Hepatocyte (in vitro differentiated cells): ENCODE results near the gene MGAT4A. TPM values are rescaled to one million over a fixed set of nuclear protein-coding genes. Genes with fewer than 3 reads are reported as not detected.

ENCODE experiments used
- DNase-seq: peaks from one replicate; pipeline ENCODE4 v3.0.0-alpha.2; 2016; ENCODE audit warnings: low spot score
- H2AFZ ChIP-seq: fragments of 200-600 bp; sonication (generic); 2 replicates; pipeline ENCODE4 v1.6.0; 2016; ENCODE audit warnings: antibody characterized with exemption, mild to moderate bottlenecking
- H3K27ac ChIP-seq: fragments of 200-600 bp; sonication (generic); 2 replicates; pipeline ENCODE4 v1.5.1; 2016; ENCODE audit warnings: mild to moderate bottlenecking
- H3K27me3 ChIP-seq: fragments of 200-600 bp; sonication (generic); 2 replicates; pipeline ENCODE4 v1.6.1; 2016
- H3K36me3 ChIP-seq: fragments of 200-600 bp; sonication (generic); replicated peaks from 2 replicates; pipeline ENCODE4 v1.5.1; 2016; ENCODE audit warnings: low read depth; ENCODE audit not compliant: insufficient read depth
- H3K4me1 ChIP-seq: fragments of 200-600 bp; sonication (generic); 2 replicates; pipeline ENCODE4 v1.5.1; 2016; ENCODE audit warnings: mild to moderate bottlenecking, moderate library complexity; ENCODE audit not compliant: insufficient read depth
- H3K4me2 ChIP-seq: fragments of 200-600 bp; sonication (generic); 2 replicates; pipeline ENCODE4 v1.6.0; 2016
- H3K4me3 ChIP-seq: fragments of 200-600 bp; sonication (generic); 2 replicates; pipeline ENCODE4 v1.5.1; 2016; ENCODE audit warnings: mild to moderate bottlenecking
- H3K79me2 ChIP-seq: fragments of 200-600 bp; sonication (generic); 2 replicates; pipeline ENCODE4 v1.6.0; 2017; ENCODE audit warnings: mild to moderate bottlenecking
- H3K9me2 ChIP-seq: fragments of 200-600 bp; sonication (generic); replicated peaks from 2 replicates; pipeline ENCODE4 v1.6.0; 2017; ENCODE audit warnings: mild to moderate bottlenecking; ENCODE audit not compliant: insufficient read depth
- H3K9me3 ChIP-seq: fragments of 200-600 bp; sonication (generic); 2 replicates; pipeline ENCODE4 v1.5.1; 2016; ENCODE audit warnings: low read depth, mild to moderate bottlenecking
- H4K20me1 ChIP-seq: fragments of 200-600 bp; sonication (generic); 2 replicates; pipeline ENCODE4 v1.6.0; 2016; ENCODE audit warnings: mild to moderate bottlenecking; ENCODE audit not compliant: insufficient read depth, poor library complexity, severe bottlenecking
- EZH2 ChIP-seq: fragments of 200-600 bp; sonication (generic); IDR thresholded peaks from 2 replicates; pipeline ENCODE4 v1.6.1; 2016; ENCODE audit warnings: antibody characterized with exemption, mild to moderate bottlenecking, borderline replicate concordance
- EZH2phosphoT487 ChIP-seq: fragments of 200-600 bp; sonication (generic); IDR thresholded peaks from one replicate; pipeline ENCODE4 v1.6.1; 2018; ENCODE audit warnings: antibody characterized with exemption, mild to moderate bottlenecking, low read depth, moderate library complexity; ENCODE audit not compliant: unreplicated experiment, severe bottlenecking
- WGBS: methylation state at CpG from one replicate; pipeline ENCODE4 v1.1.6; 2016; ENCODE audit warnings: low lambda C conversion rate; ENCODE audit errors: missing lambda C conversion rate; 5-methylcytosine and 5-hydroxymethylcytosine counted together
- polyA plus RNA-seq: library from polyadenylated mRNA; unstranded; fragments of >200 nt; fragmentation: Nextera tagmentation; extraction: Ambion mirVana; gene quantifications from 2 replicates; pipeline ENCODE4 v1.2.1, GENCODE V29; 2016
- total RNA-seq: library from RNA; depleted of rRNA; stranded (reverse); fragments of >200 nt; gene quantifications from 2 replicates; pipeline ENCODE4 v1.2.3, GENCODE V29; 2014
- TF ChIP-seq, protein P1 (sequence below): fragments of 200-600 bp; sonication (generic); IDR thresholded peaks from 2 replicates; pipeline ENCODE4 v1.5.1; 2016; ENCODE audit warnings: antibody characterized with exemption, mild to moderate bottlenecking; ENCODE audit not compliant: poor library complexity

The MGAT4A gene
- total and polyA plus RNA-seq, 2 experiments from 2014 or later: 10.1 to 21.6 TPM

GRCh38 chr2:98727369-98728087 lies 3.4 kb downstream of the MGAT4A start:
- Histone ChIP-seq H3K27ac (no peak overlapping the region), H3K79me2 (peaks cover 55% of the 10 kb centered on the region), H3K4me3 (no peak overlapping the region), H3K36me3 (no peaks in the 10 kb centered on the region), H4K20me1 (no peaks in the 10 kb centered on the region), H3K4me2 (peak overlapping the region; percentile 91), H3K9me2 (no peaks in the 10 kb centered on the region), H3K27me3 (no peaks in the 10 kb centered on the region), H2AFZ (no peak overlapping the region), H3K4me1 (peaks cover 22% of the 10 kb centered on the region), H3K9me3 (no peaks in the 10 kb centered on the region)
- DNase-seq: no peak
- TF ChIP-seq, protein P1, sequence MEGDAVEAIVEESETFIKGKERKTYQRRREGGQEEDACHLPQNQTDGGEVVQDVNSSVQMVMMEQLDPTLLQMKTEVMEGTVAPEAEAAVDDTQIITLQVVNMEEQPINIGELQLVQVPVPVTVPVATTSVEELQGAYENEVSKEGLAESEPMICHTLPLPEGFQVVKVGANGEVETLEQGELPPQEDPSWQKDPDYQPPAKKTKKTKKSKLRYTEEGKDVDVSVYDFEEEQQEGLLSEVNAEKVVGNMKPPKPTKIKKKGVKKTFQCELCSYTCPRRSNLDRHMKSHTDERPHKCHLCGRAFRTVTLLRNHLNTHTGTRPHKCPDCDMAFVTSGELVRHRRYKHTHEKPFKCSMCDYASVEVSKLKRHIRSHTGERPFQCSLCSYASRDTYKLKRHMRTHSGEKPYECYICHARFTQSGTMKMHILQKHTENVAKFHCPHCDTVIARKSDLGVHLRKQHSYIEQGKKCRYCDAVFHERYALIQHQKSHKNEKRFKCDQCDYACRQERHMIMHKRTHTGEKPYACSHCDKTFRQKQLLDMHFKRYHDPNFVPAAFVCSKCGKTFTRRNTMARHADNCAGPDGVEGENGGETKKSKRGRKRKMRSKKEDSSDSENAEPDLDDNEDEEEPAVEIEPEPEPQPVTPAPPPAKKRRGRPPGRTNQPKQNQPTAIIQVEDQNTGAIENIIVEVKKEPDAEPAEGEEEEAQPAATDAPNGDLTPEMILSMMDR: no peak
- 65% methylated on average over 5 of the region's 5 CpGs for WGBS

DNA sequence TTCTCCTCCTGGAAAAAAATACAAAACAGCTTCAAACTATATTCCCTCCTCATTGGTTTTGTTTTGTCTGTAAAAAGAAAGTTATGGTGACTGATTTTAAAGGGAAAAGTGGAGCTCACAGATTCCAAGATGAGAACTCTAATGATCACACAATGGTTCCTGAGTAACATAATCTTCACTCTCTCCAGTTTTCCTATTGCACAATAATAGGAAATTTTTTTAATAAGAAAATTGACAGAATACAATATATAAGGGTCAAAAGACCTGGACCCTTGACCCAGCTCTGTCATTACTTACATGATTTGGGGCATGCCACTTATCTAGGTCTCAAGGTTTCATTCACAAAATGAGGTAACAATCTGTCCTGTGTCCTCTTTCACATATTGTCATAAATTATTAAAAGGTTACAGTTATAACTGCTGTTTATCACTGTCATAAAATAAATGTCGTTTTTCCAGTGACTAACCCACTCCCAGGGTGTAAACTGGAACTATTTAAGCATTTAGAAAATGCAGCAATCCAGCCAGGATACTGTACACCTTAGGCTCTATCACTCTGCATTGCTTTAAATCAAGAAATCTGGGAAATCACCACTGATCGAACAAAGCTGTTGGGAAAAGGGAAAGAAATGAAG lies 4.1 kb downstream of the MGAT4A start:
- H4K20me1 ChIP-seq: no peaks in the 10 kb centered on the region
- H3K9me2 ChIP-seq: no peaks in the 10 kb centered on the region
- no peak for DNase-seq
- WGBS: 72% methylated on average over 2 of the region's 2 CpGs
- peaks cover 22% of the 10 kb centered on the region for H3K4me1 ChIP-seq
- H2AFZ ChIP-seq: no peak overlapping the region
- no peak overlapping the region for H3K4me3 ChIP-seq
- H3K4me2 ChIP-seq: no peak overlapping the region
- H3K27me3 ChIP-seq: no peaks in the 10 kb centered on the region
- H3K27ac ChIP-seq: no peak overlapping the region
- TF ChIP-seq EZH2 (no peak), EZH2phosphoT487 (no peak)
- TF ChIP-seq, protein P1: no peak
- peaks cover 55% of the 10 kb centered on the region for H3K79me2 ChIP-seq
- no peaks in the 10 kb centered on the region for H3K9me3 ChIP-seq
- no peaks in the 10 kb centered on the region for H3K36me3 ChIP-seq

DNA sequence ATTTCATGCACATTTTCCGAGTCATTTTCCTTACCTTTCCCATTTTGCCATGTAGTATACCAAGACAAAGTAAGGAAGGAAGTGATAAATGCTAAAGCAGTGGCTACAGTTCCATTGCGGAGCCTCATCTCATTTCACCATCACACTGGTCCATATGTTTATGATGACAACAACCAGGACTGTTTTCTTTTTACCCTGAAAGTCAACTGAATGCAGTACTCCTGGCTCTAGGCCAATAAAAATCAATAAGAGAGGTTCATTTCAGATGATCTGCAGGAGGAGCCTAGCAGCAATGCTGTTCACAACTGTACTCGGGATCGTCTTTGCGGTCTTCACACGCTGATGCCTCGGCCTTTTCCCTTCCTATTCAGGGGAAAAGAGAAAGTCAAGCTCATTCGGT lies 4.7 kb downstream of the MGAT4A start:
- H3K9me2 ChIP-seq: no peaks in the 10 kb centered on the region
- no peak overlapping the region for H2AFZ ChIP-seq
- H3K9me3 ChIP-seq: no peaks in the 10 kb centered on the region
- TF ChIP-seq EZH2phosphoT487 (no peak), EZH2 (no peak)
- TF ChIP-seq, protein P1: no peak
- peaks cover 22% of the 10 kb centered on the region for H3K4me1 ChIP-seq
- no peak overlapping the region for H3K4me3 ChIP-seq
- H3K4me2 ChIP-seq: no peak overlapping the region
- DNase-seq: no peak
- H3K27me3 ChIP-seq: no peaks in the 10 kb centered on the region
- peaks cover 59% of the 10 kb centered on the region for H3K79me2 ChIP-seq
- H3K27ac ChIP-seq: no peak overlapping the region
- no peaks in the 10 kb centered on the region for H4K20me1 ChIP-seq
- no peaks in the 10 kb centered on the region for H3K36me3 ChIP-seq
- 91% methylated on average over 8 of the region's 8 CpGs for WGBS
